Activated T-cell treated with anti-CD3 and anti-CD28 coated beads for 48 hours (primary cell): ENCODE data around the gene NAXE.
A peak's percentile ranks its signal among the peaks of the same experiment; 100 is the strongest.
"Not testable (repeated sequence)": the region's sequence is repeated elsewhere in the genome, so short reads cannot be mapped to it uniquely, and the experiment has no call there.

Experiments used
- DNase-seq: peaks from one replicate; pipeline ENCODE4 v3.0.0-alpha.2; 2020; ENCODE audit warnings: low read depth

NAXE gene

DNA sequence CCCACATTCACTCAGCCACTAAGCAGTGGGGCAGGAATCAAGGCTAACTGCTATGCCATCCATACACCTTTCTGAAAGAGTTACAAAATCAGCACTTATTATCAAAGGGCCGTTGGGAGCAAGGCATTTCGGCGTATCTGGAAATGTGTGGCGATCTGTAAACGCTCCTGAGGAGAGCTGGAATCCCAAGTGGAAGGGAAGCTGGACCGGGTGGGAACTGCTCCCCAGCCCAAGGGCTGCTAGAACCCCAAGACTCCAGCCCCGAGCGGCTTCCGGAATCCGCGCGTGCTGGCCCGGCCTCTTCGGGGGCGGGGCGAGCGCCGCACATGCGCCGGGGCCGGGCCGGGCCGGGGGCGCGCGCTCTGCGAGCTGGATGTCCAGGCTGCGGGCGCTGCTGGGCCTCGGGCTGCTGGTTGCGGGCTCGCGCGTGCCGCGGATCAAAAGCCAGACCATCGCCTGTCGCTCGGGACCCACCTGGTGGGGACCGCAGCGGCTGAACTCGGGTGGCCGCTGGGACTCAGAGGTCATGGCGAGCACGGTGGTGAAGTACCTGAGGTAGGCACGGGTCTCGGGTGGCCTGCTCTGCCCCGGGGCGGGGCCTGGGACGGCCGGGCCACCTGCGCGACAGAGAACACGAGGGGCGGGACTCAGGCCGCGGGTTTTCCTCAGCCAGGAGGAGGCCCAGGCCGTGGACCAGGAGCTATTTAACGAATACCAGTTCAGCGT is at the start of gene NAXE:
NAXE (plus strand) TSS at position 345 of the 726 bp plus-strand sequence; CDS start at position 374, 29 bp downstream.
- peak; percentile 70 for DNase-seq

DNA sequence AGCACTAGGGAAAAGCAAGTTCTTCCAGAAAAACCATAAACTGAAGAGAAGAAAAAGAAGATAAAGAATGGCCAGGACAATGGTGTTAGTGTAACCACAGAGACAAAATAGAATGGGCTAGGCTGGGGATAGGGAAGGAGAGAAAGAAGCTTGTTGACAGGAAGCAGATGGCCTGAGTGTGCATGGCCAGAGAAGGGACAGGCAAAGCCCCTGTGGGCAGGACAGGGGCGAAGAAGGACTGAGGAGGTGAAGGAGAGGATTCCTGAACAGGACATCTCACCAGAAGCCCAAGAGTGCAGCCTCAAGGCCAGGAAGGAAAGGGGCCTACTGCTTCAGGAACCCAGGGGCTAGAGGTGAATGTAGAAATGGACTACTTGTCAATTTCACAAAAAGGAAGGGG is 48.5 kb upstream of the NAXE start:
- no peak for DNase-seq

DNA sequence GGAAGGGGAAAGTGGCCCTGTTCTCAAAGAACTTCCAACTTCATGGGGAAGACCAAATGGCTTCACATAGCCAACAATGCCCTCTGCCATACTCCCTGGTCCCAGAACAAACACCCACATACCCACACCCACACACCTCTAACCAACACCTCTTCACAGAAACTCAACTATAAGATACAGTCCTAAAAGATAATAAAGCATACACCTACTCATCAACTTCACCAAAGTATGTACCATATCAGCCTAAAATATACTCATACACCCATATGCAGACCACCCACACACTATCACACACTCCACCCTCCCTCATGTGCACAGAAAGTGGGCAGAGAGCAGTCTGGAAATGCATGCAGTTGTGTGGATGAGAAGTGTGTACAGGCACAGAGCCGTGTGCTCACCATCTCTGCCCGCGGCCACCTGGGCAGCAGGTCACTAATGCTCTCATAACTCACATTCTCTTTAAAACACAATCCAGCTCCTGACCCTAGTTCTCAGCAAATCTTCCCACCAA is 46.9 kb upstream of the NAXE start:
- no peak for DNase-seq

DNA sequence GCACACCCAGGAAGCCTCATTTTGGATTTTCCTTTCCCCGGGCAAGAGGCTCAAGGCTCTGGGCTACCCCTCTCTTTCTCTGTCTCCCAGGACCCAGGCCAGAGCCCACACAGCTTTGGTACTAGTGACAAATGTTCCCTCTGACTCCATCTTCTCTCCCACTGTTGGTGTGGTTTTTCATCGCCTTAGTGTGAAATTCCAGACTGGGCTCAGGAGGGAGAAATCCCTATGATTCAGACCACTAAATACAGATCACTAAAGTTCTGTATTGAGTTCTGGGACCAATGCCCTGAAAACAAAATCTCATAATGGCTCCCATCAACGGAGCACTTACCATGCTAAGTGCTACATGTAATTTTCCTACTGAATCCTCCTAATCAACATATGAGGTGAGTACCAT is 45.3 kb upstream of the NAXE start:
- no peak for DNase-seq

DNA sequence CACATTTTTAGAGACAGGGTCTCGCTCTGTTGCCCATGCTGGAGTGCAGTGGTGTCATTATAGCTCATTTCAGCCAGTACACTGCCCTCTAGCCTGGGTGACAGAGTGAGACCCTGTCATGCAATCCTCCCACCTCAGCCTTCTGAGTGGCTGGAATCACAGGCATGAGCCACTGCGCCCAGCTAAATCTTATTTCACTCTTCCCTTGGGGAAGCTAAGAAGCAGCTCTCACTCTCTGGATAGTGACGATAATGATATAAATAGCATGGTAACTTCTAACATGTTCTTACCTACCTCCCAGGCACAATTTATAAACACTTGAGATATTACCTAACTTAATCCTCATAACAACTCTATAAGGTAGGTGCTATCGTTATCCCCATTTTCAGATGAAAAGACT is 44.1 kb upstream of the NAXE start:
- DNase-seq = no peak

DNA sequence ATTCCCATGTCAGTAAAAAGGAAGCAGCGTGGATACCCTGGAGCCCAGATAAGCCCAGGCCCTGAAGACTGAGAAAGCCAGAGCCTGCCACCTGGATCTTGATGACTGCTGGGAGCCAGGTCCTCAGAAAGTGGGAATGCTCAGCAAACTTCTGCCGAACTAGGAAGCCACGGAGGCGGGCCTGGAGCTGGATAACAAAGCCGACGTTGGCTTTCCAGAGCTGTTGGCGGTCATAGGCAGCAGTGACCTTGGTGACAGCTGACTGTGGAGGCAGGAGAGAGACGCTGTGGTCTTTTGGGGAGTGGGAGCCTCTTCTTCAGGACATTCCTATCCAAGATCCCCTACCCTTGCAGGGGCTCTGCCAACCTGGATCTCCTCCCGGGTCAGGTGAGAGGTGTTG is 43.6 kb upstream of the NAXE start:
- DNase-seq = no peak

DNA sequence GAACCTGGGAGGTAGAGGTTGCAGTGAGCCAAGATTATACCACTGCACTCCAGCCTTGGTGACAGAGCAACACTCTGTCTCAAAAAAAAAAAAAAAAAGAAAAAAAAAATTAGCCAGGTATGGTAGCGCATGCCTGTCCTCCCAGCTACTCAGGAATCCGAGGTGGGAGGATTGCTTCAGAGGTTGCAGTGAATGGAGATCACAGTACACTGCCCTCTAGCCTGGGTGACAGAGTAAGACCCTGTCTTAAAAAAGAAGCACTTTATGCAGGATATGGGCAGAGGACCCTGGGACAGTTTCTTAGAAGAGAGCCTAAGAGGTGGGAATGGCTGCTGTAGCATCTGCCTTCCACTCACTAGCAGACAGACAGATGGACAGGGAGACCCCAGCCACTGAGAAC is 42.2 kb upstream of the NAXE start:
- no peak for DNase-seq

DNA sequence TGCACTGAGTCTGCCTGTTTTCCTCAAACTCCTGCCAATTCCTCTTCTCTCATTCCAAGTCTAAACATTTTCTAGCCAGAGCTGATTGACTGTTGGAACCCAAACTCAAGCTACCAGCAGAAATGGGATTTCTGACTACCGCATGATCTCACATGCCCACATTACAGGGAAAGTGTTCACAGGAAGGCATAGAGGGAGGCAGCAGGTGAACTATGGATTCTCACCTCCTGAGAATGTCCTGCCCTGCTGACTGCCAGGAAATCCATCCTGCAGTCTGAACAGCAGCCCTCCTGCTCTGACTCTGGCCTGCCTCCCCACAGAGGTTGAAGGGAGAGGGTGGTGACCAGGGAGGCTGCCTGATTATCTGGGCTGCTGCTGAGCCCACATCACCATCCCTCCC is 41.7 kb upstream of the NAXE start:
- DNase-seq = no peak

DNA sequence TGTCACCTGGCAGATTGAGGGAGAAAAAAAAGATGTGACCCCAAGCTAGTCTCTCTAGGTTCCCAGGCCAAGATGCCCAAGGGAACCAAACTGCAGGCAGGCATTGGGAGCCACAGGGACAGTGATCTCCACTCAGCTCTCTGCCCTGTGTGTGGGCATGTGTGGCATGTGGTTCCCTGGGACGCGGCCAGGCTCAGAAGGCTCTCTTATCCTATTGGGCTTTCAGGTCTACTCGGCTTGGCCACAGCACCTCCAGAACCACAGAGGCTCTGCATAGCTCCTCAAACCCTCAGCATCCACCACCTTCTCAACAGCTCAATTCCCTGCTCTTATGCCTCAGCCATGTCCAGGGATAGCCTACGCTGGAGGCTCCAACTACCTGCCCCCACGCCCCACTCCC is 41.2 kb upstream of the NAXE start:
- DNase-seq = no peak

DNA sequence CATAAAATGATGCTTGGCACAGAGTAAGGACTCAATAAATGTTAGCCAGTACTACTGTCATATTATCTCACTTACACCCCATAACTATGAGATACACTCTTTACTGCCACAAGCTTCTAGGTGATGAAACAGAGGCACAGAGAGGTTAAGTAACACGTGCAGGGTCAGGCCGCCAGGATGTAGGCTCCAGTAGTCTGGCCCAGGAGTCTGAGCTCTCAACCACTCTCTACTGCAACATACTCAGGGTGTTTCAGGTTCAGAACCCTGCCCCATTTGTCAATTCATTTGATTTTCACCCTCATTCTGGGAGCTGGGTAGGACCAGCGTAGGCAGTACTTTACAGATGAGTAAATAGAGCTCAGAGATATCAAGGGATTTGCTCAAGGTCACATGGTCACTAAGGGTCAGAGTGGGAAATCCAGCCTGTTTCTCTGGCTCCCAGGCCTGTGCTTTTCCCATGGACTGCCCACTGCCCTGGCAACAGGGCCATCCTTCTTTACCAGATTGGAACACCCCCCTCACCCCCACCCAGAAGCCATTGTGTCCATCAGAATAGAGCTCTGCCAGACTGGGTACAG is 40.4 kb upstream of the NAXE start:
- DNase-seq = no peak

DNA sequence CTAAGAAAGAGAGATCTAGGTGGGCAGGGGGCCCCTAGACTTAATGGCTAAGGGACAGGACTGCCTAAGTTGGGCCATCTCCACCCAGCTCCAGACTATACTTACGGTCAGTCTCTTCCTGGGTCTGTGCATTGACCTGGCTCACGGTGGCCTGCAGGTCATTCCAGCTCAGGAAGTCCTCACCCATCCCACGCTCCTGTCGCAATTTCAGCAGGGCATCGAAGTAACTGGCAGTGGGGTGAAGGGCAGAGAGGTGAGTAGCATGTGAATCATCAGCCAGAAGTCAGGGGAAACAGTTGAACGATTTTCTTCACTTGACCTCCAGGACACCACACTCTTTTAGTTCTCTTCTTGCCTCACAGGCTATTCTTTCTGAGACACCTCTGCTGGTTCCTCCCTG is 39.7 kb upstream of the NAXE start:
- no peak for DNase-seq

DNA sequence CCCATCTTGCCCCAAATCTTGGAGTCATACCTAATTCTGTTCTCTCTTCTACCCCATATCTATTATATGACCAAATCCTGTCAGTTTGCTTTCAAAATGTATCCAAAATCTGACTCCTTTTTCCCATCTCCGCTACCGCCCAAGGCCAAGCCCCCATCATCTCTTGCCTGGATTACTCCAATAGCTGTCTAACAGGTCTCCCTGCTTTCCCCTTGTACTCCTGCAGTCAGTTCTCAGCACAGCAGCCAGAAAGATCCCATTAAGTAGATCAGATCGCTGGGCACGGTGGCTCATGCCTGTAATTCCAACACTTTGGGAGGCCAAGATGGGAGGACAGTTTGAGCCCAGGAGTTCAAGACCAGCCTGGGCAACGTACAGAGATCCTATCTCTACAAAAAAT is 39.1 kb upstream of the NAXE start:
- DNase-seq = no peak

DNA sequence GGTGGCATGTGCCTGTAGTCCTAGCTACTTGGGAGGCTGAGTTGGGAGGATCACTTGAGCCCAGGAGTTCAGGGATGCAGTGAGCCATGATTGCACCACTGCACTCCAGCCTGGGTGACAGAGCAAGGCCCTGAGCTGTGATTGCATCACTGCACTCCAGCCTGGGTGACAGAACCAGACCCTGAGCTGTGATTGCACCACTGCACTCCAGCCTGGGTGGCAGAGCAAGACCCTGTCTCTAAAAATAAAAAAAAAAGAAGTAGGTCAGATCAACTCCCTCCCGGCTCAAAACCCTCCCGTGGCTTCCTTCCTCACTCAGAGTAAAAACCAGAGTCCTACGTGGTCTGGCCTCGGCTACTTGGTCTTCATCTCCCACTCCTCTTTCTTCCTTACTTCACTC is 38.6 kb upstream of the NAXE start:
- not testable (repeated sequence) for DNase-seq

DNA sequence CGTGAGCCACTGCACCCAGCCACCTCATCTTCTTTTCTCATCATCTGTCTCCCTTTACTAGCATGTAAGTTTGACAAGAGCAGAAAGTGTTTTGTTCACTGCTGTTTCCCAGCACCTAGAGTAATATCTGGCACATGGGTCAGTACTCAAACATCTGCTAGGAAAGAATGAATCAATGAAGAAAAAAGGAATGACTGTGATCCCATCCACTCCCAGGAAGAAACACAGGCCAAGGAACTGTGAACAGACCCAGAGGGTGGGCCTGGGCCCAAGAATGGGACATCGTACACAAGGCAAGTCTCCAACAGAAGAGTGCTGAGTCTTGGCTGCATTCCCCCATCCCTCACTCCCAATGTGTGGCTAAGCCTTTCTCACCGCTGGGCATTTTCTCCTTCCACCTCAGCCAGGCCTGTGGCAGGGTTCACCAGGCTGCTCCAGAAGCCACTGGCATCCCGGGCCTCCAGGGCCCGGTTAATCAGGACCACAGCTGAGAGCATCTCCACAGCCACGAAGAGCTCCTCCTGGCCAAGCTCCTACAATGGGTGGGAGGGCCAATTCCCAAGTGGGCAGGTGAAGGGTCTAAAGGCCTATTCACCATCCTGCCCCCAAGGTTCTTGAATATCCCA is 37.6 kb upstream of the NAXE start:
- no peak for DNase-seq

DNA sequence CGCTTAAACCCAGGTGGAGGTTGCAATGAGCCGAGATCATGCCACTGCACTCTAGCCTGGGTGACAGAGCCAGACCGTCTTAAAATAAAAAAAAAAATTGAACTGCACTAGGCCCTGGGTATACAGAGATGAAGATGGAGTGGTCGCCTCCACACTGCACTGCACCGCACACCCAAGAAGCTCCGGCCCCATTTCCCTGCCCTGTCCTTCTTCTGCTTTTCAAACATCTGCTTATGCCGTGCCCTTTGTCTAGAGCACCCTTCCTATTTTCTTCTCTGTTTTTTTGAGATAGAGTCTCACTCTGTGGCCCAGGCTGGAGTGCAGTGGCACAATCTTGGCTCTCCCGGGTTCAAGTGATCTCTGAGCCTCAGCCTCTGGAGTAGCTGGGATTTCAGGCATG is 36.6 kb upstream of the NAXE start:
- no peak for DNase-seq

DNA sequence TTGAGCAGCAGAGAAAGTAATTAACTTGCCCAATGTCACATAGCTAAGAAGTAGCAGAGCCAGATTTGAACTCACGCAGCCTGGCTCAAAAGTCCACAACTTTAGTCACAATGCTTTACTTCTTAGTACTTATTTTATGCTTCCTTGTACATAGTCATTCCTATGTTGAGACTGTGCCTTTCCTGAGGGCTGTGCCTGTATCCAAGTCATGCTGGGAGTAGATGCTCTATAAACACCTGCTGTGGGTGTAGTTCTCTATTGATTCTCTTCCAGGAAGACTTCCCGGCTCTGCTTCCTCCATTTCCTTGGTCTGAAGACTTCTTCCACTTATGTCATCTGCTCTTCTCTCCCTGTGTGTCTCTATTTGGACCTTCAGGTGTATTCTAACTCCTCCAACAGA is 35.9 kb upstream of the NAXE start:
- no peak for DNase-seq

DNA sequence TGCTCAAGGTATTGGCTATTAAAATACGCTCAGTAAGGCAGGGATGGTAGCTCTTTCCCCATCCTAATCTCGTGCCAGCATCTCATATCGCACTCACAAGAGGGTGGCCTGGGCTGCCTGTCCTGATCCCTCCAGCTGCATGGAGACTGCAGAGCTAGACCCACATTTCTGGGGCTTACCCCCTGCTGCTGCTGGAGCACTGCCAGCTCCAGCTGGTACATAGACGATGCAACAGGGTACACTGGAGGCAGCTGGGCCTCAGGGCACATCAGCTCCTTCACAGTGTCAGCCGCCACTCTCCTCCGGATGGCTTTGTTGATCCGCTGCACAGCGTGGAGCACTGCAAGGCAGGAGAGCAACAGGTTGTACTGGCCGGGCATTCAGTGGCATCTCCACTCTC is 35.2 kb upstream of the NAXE start:
- DNase-seq = no peak

DNA sequence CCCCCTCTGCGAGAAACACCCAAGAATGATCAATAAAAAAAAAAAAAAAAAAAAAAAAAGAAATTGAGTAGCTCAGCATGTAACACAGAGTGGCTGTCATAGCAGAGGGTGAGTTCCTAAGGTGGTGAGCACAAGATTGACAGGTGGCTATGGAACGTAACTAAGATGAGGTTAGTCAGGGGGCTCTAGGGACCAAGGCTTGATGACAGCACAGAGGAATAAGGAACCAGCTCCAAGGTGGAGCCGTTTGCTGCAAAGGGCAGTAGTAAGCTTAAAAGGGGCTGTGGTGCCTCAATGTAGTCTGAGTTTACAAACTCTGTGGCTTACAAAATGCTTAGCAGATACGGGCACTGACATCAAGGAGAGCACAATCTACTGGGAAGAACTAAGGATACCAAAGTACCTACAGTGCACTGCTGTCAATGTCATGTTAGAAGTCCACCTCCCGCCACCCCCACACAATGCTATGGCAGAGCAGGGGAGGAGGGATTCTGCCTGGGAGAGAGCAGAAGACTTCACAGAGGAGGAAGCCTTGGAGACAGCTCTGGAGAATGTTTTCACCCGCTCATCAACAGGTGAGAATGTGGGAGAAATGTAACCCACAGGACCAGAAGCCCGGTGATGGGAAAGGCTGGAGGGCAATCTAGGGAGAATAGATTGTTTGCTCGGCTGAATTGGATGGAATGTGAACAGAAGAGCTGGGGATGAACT is 32.3 kb upstream of the NAXE start:
- DNase-seq = no peak

DNA sequence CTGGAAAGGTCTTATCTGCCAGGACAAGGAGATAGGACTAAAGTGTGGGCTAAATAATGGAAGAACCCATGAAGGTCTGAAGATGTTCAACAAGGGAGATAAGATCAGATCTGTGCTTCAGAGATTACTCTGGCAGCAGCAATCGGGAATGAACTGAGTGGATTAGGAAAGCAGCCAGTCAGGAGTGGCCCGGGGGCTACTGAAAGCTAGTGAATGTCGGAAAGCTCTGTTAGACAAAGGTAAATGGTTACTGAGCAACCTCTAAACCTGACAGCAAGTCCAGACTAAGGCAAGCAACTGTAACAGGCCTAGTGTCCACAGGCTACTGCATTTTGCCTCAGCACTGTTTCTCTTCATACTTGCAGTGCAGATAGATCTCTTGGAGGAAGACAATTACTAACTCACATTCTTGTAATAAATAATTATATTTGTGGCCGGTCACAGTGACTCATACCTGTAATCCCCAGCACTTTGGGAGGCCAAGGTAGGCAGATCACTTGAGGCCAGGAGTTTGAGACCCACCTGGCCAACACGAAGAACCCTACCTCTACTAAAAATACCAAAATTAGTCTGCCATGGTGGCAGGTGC is 31.7 kb upstream of the NAXE start:
- no peak for DNase-seq

DNA sequence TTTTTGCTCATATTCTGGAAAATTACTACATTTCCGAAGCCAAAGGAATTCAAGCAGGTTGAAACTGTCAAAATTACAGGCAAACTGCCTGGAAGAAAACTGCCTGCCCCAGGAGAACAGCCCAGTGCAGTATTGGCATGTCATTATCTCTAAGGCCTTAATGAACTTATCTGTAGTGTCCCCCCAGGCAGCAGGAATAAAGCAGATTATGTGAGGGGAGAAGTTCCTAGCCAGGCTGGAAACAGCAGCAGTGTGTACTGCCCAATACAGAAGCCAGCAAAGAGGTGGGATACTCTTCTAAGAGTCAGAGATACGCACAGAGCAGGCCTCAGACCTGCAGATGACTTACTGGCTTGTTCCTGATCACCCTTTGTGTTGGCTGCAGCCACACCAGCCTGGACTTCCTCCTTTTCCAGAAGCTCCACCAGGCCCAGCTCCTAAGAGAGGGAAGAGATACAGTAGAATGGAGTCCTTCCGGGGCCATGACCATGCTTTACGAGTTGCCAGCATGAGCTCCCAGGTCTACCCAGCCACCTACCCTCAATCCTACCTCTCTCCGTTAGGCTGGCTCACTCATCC is 30.9 kb upstream of the NAXE start:
- no peak for DNase-seq

DNA sequence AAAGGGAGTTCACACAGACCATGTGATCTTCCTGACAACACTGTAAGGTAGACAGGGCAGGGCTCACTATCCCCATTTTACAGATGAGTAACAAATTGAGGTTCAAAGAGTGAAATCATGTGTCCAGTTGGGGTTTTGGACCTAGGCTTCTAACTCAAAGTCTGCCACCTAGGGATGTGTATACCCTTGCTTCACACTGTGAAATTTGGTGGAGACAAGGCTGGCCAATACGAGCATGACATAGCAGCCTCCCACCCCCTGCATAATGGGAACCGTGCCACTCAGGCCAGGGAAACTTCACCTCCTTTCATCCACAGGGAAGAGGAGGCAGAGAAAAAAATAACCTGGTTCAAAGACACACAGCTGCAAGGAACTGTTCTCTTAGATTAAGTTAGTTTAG is 26.1 kb upstream of the NAXE start:
- no peak for DNase-seq

DNA sequence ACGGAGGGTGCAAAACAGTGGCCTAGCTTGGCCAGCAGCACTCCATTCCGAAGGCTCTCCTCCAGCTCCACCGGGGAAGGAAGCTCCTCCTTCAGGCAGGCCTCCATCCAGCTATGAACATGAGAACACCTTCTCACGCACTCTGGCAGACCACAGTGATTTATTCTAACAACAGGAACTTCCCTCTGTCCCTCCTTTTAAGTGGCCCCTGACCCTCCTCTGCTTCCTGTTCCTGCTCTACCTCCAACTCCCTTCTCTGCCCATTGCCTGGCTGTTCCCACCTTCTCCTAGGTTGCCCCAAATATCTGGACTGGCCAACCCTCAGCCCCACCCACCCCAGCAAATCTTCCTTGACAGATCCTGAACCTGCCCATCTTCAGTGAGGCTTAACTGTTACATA is 25.1 kb upstream of the NAXE start:
- DNase-seq = no peak
